Measurements from ENCODE around the gene FAM50B. TPM values are rescaled to one million over a fixed set of nuclear protein-coding genes. Genes with fewer than 3 reads are reported as not detected.

The FAM50B gene
- total RNA-seq, 6 experiments from 2014 or later: 3.6 to 11.1 (median 8.5) TPM

GRCh38 chr6:3882866-3883265 lies 33.7 kb downstream of the FAM50B start:
- Histone ChIP-seq H3K27ac (peak overlapping the region in 1 of 3 donors; percentile 48), H3K36me3 (no peaks in the 10 kb centered on the region), H3K9me3 (no peaks in the 10 kb centered on the region), H3K4me3 (no peak overlapping the region), H3K27me3 (no peaks in the 10 kb centered on the region), H3K4me1 (peaks cover 0 to 61% (median 24%) of the 10 kb centered on the region in 4 donors)
- WGBS (ENCODE audit: insufficient coverage, low coverage, low lambda C conversion rate, missing lambda C conversion rate): 65% methylated on average over 5 of the region's 5 CpGs
- no peak for TF ChIP-seq POLR2A (IDR thresholded peaks at IDR 0.05)
- TF ChIP-seq, protein P1, sequence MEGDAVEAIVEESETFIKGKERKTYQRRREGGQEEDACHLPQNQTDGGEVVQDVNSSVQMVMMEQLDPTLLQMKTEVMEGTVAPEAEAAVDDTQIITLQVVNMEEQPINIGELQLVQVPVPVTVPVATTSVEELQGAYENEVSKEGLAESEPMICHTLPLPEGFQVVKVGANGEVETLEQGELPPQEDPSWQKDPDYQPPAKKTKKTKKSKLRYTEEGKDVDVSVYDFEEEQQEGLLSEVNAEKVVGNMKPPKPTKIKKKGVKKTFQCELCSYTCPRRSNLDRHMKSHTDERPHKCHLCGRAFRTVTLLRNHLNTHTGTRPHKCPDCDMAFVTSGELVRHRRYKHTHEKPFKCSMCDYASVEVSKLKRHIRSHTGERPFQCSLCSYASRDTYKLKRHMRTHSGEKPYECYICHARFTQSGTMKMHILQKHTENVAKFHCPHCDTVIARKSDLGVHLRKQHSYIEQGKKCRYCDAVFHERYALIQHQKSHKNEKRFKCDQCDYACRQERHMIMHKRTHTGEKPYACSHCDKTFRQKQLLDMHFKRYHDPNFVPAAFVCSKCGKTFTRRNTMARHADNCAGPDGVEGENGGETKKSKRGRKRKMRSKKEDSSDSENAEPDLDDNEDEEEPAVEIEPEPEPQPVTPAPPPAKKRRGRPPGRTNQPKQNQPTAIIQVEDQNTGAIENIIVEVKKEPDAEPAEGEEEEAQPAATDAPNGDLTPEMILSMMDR (IDR thresholded peaks at IDR 0.05): no peak
- DNase-seq (no peak), ATAC-seq (no peak)
- intact Hi-C loops (cut with DNase I): no loop called here

DNA sequence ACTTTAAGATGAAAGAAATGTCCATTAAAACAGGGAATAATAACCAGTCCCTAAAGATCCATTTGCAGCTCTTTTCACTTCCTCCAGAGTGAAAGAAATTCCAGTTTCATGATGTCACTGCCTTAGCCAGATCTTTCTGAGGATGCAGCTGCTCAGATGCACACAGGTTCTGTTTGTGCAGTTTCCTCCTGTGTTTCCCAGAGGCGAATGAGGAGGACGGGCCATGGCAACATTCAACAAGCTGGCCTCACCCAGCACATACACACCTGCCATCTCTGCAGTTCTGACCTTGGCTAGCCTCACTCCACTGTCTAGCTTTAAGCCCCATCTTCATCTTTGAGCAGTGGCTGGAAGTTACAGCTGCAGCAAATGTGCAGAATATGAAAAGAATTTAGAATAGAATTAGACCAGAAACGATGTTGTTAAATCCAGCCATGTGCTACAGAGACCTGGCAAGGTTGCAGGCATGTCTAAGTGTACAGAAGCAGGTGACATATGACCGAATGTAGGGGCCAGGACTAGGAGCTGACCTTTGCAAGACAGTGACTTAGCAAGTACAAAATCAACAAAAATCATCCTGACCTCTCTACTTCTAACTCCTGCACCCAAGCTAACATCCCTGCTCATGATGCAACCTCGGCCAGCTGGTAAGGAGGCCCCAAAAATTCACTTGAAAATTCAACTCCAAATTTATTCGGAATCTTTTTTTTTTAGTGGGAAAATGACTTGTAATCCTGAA lies 35.0 kb downstream of the FAM50B start:
- H3K36me3 ChIP-seq: no peaks in the 10 kb centered on the region
- H3K27me3 ChIP-seq: no peaks in the 10 kb centered on the region
- peaks cover 0 to 72% (median 24%) of the 10 kb centered on the region in 4 donors for H3K4me1 ChIP-seq
- no peak for TF ChIP-seq POLR2A (IDR thresholded peaks at IDR 0.05)
- TF ChIP-seq, protein P1 (IDR thresholded peaks at IDR 0.05): no peak
- DNase-seq: peak in 2 of 3 donors; percentile 68 to 71
- H3K9me3 ChIP-seq: no peaks in the 10 kb centered on the region
- intact Hi-C loops (cut with DNase I): no loop called here
- ATAC-seq: peak; percentile 63 to 68 (median 68)
- no peak overlapping the region for H3K4me3 ChIP-seq
- WGBS (ENCODE audit: insufficient coverage, low coverage, low lambda C conversion rate, missing lambda C conversion rate): 29% methylated on average over 5 of the region's 6 CpGs
- peak overlapping the region in 2 of 3 donors; percentile 40 to 64 for H3K27ac ChIP-seq

DNA sequence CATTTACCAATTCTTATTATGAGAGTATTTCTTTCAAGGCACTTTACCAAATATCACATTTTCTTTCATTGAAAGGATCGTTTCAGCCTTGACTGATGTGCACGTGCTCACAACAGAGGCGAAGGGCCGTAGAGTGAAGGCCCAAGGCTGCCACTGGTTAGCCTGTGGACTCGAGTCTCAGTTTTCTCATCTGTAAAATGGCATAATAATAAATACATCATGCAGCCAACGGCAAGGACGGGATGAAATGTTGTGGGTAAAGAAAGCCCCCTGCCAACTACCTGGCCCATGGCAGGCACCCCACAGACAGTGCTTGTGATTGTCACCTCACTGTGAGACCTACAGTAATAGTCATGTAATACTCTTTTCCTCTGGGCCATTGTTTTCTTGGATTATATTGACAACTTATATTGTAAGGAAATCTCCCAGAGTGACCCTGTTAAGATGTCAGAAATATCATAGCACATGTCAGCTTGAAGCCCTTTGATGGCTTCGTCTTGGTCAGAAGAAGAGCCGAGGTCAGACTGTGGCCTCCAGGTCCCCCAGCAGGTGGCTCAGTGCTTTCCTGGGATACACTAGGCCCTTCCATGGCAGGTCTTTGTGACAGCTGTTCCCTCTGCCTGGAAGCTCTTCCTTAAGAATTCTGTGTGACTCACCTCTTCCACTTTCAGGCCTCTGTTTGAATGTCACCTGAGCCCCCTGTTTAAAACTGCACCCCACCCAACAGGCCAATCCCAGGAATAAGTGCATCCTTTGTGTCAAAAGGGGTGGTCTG lies 36.3 kb downstream of the FAM50B start:
- ATAC-seq (peak in 2 of 4 donors; percentile 14 to 24), DNase-seq (no peak)
- Histone ChIP-seq H3K27me3 (no peaks in the 10 kb centered on the region), H3K4me1 (peaks cover 0 to 72% (median 24%) of the 10 kb centered on the region in 4 donors), H3K36me3 (no peaks in the 10 kb centered on the region), H3K4me3 (no peak overlapping the region), H3K27ac (peak overlapping the region in 1 of 3 donors; percentile 62), H3K9me3 (no peaks in the 10 kb centered on the region)
- WGBS (ENCODE audit: insufficient coverage, low coverage, low lambda C conversion rate, missing lambda C conversion rate): 94% methylated on average over 8 of the region's 9 CpGs
- intact Hi-C loops (cut with DNase I): no loop called here
- TF ChIP-seq, protein P1 (IDR thresholded peaks at IDR 0.05): peak; percentile 22 to 41 (median 26)
- TF ChIP-seq POLR2A (IDR thresholded peaks at IDR 0.05): no peak

- no peaks in the 10 kb centered on the region for H3K9me3 ChIP-seq
- no peaks in the 10 kb centered on the region for H3K27me3 ChIP-seq
- ATAC-seq: peak; percentile 70 to 84 (median 78)
- intact Hi-C loops (cut with DNase I): no loop called here
- peak; percentile 44 to 86 (median 73) for DNase-seq
- H3K4me3 ChIP-seq: no peak overlapping the region
- WGBS (ENCODE audit: insufficient coverage, low coverage, low lambda C conversion rate, missing lambda C conversion rate): 13% methylated on average over 5 of the region's 9 CpGs
- H3K36me3 ChIP-seq: no peaks in the 10 kb centered on the region
- peaks cover 0 to 56% (median 20%) of the 10 kb centered on the region in 4 donors for H3K4me1 ChIP-seq
- peak overlapping the region in 2 of 3 donors; percentile 50 to 62 for H3K27ac ChIP-seq
- TF ChIP-seq, protein P1 (IDR thresholded peaks at IDR 0.05): peak; percentile 52 to 61 (median 58)
- peak; percentile 17 for TF ChIP-seq POLR2A (IDR thresholded peaks at IDR 0.05)
Observed at GRCh38 chr6:3887150-3887700, 38.1 kb downstream of the FAM50B start.

All from right lobe of liver (tissue), 6 donors.